ENCODE results near the gene LEKR1.

Gene LEKR1

DNA sequence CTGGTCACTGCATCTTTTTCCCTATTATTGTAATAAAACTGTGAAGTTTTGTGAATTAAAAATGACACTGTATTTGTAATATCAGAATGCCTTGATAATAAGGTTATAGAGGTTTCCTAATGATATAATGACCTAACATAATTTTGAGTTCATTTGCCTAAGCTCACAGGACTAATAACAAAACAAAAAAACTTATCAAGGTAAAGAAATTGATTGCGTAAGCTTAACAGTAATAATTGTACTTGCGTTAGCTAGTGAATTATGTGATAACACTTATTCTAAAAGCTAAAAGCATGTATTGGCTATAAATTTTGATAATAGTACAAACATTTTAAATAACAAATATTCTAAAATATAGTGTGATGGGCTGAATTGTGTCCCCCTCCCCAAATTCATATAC is 112.6 kb downstream of the LEKR1 start:
- H3K9me3 ChIP-seq (ENCODE audit: control extremely low read depth in 1 of 5, control insufficient read depth in 4 of 5, insufficient read depth in 2 of 5, low read depth in 1 of 5, low read length in 4 of 5), result no peaks in the 10 kb centered on the region
- no peaks in the 10 kb centered on the region for H3K27me3 ChIP-seq (replicated peaks in 2 of 5; ENCODE audit: control insufficient read depth in 4 of 5, insufficient read depth in 5 of 5, low read length in 4 of 5)
- no peak for DNase-seq
- H3K4me3 ChIP-seq (ENCODE audit: control insufficient read depth in 1 of 7, extremely low read depth in 1 of 7, insufficient read depth in 4 of 7, low read depth in 2 of 7, low read length in 6 of 7), result no peak overlapping the region
- H3K36me3 ChIP-seq (ENCODE audit: control insufficient read depth in 4 of 4, insufficient read depth in 4 of 4, low read length in 3 of 4), result no peaks in the 10 kb centered on the region
- ChIA-PET CTCF (no interaction called here), POLR2A (no interaction called here)
- WGBS (ENCODE audit: insufficient coverage), result no CpG with 5 or more reads among the region's 2 CpGs
- H3K27ac ChIP-seq (ENCODE audit: insufficient read depth in 1 of 2, low read depth in 1 of 2, low read length in 2 of 2, poor library complexity in 1 of 2, severe bottlenecking in 2 of 2), result no peak overlapping the region
- H3K4me1 ChIP-seq (ENCODE audit: control extremely low read depth in 1 of 4, control insufficient read depth in 4 of 4, insufficient read depth in 4 of 4, low read length in 3 of 4), result no peaks in the 10 kb centered on the region

DNA sequence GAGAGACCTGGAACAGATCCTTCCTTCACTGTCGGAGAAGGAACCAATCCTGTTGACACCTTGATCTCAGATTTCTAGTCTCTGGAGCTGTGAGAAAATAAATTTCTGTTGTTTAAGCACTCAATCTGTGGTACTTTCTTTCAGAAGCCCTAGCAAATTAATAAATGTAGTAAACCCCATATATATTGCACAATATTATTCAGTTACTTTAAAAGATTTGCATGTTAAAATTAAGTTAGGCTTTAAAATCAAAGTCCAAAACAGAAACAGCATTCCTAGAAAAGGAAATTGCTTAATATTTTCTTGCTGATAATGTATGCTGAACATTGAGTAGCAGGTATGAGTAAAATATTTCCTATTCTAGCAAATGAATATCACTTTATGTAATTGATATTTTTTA is 113.2 kb downstream of the LEKR1 start:
- Histone ChIP-seq H3K27ac (ENCODE audit: insufficient read depth in 1 of 2, low read depth in 1 of 2, low read length in 2 of 2, poor library complexity in 1 of 2, severe bottlenecking in 2 of 2) (no peak overlapping the region), H3K36me3 (ENCODE audit: control insufficient read depth in 4 of 4, insufficient read depth in 4 of 4, low read length in 3 of 4) (no peaks in the 10 kb centered on the region), H3K4me3 (ENCODE audit: control insufficient read depth in 1 of 7, extremely low read depth in 1 of 7, insufficient read depth in 4 of 7, low read depth in 2 of 7, low read length in 6 of 7) (no peak overlapping the region), H3K9me3 (ENCODE audit: control extremely low read depth in 1 of 5, control insufficient read depth in 4 of 5, insufficient read depth in 2 of 5, low read depth in 1 of 5, low read length in 4 of 5) (no peaks in the 10 kb centered on the region), H3K4me1 (ENCODE audit: control extremely low read depth in 1 of 4, control insufficient read depth in 4 of 4, insufficient read depth in 4 of 4, low read length in 3 of 4) (no peaks in the 10 kb centered on the region), H3K27me3 (replicated peaks in 2 of 5; ENCODE audit: control insufficient read depth in 4 of 5, insufficient read depth in 5 of 5, low read length in 4 of 5) (no peaks in the 10 kb centered on the region)
- WGBS (ENCODE audit: insufficient coverage), result 100% methylated on average over 1 of the region's 1 CpG
- CTCF ChIA-PET, result no interaction called here
- POLR2A ChIA-PET, result no interaction called here
- DNase-seq, result no peak

DNA sequence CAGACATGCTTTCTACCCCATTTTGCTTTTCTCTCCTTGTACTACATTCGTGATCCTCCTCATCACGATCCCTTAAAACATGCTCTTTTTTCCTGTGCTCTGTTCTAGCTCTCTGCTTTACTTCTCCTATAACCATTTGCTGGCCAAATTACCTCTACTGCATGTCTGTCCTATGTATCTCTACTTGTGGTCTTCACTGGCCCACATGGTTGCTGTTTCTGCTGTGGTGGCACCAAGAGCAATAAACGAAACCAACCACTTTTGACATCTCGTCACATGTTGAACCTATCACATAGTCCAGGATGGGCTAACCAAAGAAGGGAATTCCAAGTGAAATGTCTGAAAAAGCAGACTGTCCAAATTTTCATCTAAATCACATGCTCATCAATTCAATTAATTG is 115.2 kb downstream of the LEKR1 start:
- H3K27ac ChIP-seq (ENCODE audit: insufficient read depth in 1 of 2, low read depth in 1 of 2, low read length in 2 of 2, poor library complexity in 1 of 2, severe bottlenecking in 2 of 2), result no peak overlapping the region
- ChIA-PET CTCF (no interaction called here), POLR2A (no interaction called here)
- no peaks in the 10 kb centered on the region for H3K36me3 ChIP-seq (ENCODE audit: control insufficient read depth in 4 of 4, insufficient read depth in 4 of 4, low read length in 3 of 4)
- 87% methylated on average over 4 of the region's 4 CpGs for WGBS (ENCODE audit: insufficient coverage)
- no peaks in the 10 kb centered on the region for H3K4me1 ChIP-seq (ENCODE audit: control extremely low read depth in 1 of 4, control insufficient read depth in 4 of 4, insufficient read depth in 4 of 4, low read length in 3 of 4)
- no peak overlapping the region for H3K4me3 ChIP-seq (ENCODE audit: control insufficient read depth in 1 of 7, extremely low read depth in 1 of 7, insufficient read depth in 4 of 7, low read depth in 2 of 7, low read length in 6 of 7)
- DNase-seq, result no peak
- no peaks in the 10 kb centered on the region for H3K9me3 ChIP-seq (ENCODE audit: control extremely low read depth in 1 of 5, control insufficient read depth in 4 of 5, insufficient read depth in 2 of 5, low read depth in 1 of 5, low read length in 4 of 5)
- H3K27me3 ChIP-seq (replicated peaks in 2 of 5; ENCODE audit: control insufficient read depth in 4 of 5, insufficient read depth in 5 of 5, low read length in 4 of 5), result no peaks in the 10 kb centered on the region

DNA sequence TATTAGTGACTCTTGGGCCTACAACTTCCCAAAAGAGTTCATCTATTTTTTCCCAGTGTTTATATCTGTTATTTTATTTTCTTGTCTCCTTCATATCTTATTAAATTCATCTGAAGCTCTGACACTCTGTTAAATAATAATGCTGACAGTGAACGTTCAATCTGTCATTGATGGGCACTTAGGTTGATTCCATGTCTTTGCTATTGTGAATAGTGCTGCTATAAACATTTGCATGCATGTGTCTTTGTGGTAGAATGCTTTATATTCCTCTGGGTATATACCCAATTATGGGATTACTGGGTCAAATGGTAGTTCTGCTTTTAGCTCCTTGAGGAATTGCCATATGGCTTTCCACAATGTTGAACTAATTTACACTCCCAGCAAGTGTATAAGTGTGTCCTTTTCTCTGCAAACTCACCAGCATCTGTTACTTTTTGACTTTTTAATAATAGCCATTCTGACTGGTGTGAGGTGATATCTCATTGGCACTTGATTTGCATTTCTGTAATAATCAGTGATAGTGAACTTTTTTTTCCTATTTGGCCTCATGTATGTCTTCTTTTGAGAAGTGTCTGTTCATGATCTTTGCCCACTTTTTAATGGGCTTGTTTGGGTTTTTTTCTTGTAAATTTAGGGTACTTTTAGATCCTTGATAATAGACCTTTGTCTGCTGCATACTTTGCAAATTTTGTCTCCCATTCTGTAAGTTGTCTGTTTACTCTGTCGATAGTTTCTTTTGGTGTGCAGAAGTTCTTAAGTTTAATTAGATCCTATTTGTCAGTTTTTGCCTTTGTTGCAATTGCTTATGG is 122.5 kb downstream of the LEKR1 start:
- H3K27me3 ChIP-seq (replicated peaks in 2 of 5; ENCODE audit: control insufficient read depth in 4 of 5, insufficient read depth in 5 of 5, low read length in 4 of 5), result no peaks in the 10 kb centered on the region
- H3K36me3 ChIP-seq (ENCODE audit: control insufficient read depth in 4 of 4, insufficient read depth in 4 of 4, low read length in 3 of 4), result no peaks in the 10 kb centered on the region
- H3K27ac ChIP-seq (ENCODE audit: insufficient read depth in 1 of 2, low read depth in 1 of 2, low read length in 2 of 2, poor library complexity in 1 of 2, severe bottlenecking in 2 of 2), result no peak overlapping the region
- H3K4me3 ChIP-seq (ENCODE audit: control insufficient read depth in 1 of 7, extremely low read depth in 1 of 7, insufficient read depth in 4 of 7, low read depth in 2 of 7, low read length in 6 of 7), result no peak overlapping the region
- H3K4me1 ChIP-seq (ENCODE audit: control extremely low read depth in 1 of 4, control insufficient read depth in 4 of 4, insufficient read depth in 4 of 4, low read length in 3 of 4), result no peaks in the 10 kb centered on the region
- WGBS (ENCODE audit: insufficient coverage), result no CpG with 5 or more reads among the region's 2 CpGs
- POLR2A ChIA-PET, result no interaction called here
- no peak for DNase-seq
- CTCF ChIA-PET, result no interaction called here
- peaks cover 0 to 2% (median 0%) of the 10 kb centered on the region in 5 experiments for H3K9me3 ChIP-seq (ENCODE audit: control extremely low read depth in 1 of 5, control insufficient read depth in 4 of 5, insufficient read depth in 2 of 5, low read depth in 1 of 5, low read length in 4 of 5)

DNA sequence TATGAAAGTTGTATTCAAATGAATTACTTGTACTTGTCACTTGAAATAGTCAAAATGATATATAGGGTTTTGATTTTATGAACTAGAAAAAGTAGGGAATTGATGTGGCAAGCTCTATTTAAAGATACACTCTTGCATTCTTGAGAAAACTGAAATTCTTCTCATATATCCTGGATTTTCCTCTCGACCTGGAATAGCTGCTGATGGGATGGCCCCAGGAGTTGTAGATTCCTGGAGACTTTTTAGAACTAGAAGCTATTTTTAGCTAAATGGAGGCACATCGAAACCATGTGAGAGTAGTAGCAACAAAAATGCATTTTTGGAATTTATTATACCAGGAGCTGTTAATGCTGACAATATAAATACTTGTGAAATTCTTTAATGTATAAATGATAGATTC is 125.9 kb downstream of the LEKR1 start:
- Histone ChIP-seq H3K4me3 (ENCODE audit: control insufficient read depth in 1 of 7, extremely low read depth in 1 of 7, insufficient read depth in 4 of 7, low read depth in 2 of 7, low read length in 6 of 7) (no peak overlapping the region), H3K9me3 (ENCODE audit: control extremely low read depth in 1 of 5, control insufficient read depth in 4 of 5, insufficient read depth in 2 of 5, low read depth in 1 of 5, low read length in 4 of 5) (peaks cover 0 to 2% (median 0%) of the 10 kb centered on the region in 5 experiments), H3K27me3 (replicated peaks in 2 of 5; ENCODE audit: control insufficient read depth in 4 of 5, insufficient read depth in 5 of 5, low read length in 4 of 5) (no peaks in the 10 kb centered on the region), H3K4me1 (ENCODE audit: control extremely low read depth in 1 of 4, control insufficient read depth in 4 of 4, insufficient read depth in 4 of 4, low read length in 3 of 4) (no peaks in the 10 kb centered on the region), H3K36me3 (ENCODE audit: control insufficient read depth in 4 of 4, insufficient read depth in 4 of 4, low read length in 3 of 4) (no peaks in the 10 kb centered on the region), H3K27ac (ENCODE audit: insufficient read depth in 1 of 2, low read depth in 1 of 2, low read length in 2 of 2, poor library complexity in 1 of 2, severe bottlenecking in 2 of 2) (no peak overlapping the region)
- CTCF ChIA-PET, result no interaction called here
- no peak for DNase-seq
- WGBS (ENCODE audit: insufficient coverage), result 100% methylated on average over 1 of the region's 2 CpGs
- POLR2A ChIA-PET, result no interaction called here

DNA sequence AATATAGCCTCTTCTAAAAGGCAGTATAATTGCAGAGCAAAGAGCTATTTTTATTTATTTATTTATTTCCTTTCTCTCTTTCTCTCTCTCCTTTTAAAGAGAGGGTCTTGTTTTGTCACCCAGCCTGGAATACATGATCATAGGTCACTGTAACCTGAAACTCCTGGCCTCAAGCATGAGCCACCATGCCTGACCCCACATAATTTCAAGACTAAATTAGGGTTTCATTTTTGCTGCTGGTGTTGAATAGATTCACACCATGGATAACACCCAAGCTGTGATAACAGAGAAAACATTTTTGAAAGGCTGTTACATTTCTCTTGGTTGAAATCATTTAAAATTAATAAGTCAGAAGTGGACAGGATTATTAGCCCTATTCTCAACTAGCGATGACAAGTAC is 131.6 kb downstream of the LEKR1 start:
- no CpG with 5 or more reads among the region's 1 CpG for WGBS (ENCODE audit: insufficient coverage)
- CTCF ChIA-PET, result no interaction called here
- POLR2A ChIA-PET, result no interaction called here

DNA sequence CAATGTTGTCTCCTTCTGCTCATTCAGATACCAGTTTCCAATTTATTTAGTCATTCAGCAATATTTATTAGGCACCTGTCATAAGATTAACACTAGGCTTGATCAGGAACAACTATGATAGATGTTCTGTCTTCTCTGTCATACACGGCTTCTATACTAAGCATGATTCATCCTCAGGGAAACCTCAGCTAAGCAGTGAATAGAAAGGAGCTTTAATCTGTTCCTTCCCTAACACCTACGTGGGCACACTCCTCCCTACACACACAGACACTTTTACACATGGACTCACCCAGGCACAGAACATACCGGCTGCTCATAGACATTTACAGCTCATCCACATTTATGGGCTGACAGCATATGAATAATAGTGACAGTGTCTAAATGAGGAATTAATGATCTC is 136.9 kb downstream of the LEKR1 start:
- no peak overlapping the region for H3K4me3 ChIP-seq (ENCODE audit: control insufficient read depth in 1 of 7, extremely low read depth in 1 of 7, insufficient read depth in 4 of 7, low read depth in 2 of 7, low read length in 6 of 7)
- 90% methylated on average over 2 of the region's 3 CpGs for WGBS (ENCODE audit: insufficient coverage)
- DNase-seq, result no peak
- H3K36me3 ChIP-seq (ENCODE audit: control insufficient read depth in 4 of 4, insufficient read depth in 4 of 4, low read length in 3 of 4), result no peaks in the 10 kb centered on the region
- H3K9me3 ChIP-seq (ENCODE audit: control extremely low read depth in 1 of 5, control insufficient read depth in 4 of 5, insufficient read depth in 2 of 5, low read depth in 1 of 5, low read length in 4 of 5), result no peaks in the 10 kb centered on the region
- H3K27ac ChIP-seq (ENCODE audit: insufficient read depth in 1 of 2, low read depth in 1 of 2, low read length in 2 of 2, poor library complexity in 1 of 2, severe bottlenecking in 2 of 2), result no peak overlapping the region
- ChIA-PET CTCF (no interaction called here), POLR2A (no interaction called here)
- H3K4me1 ChIP-seq (ENCODE audit: control extremely low read depth in 1 of 4, control insufficient read depth in 4 of 4, insufficient read depth in 4 of 4, low read length in 3 of 4), result no peaks in the 10 kb centered on the region
- no peaks in the 10 kb centered on the region for H3K27me3 ChIP-seq (replicated peaks in 2 of 5; ENCODE audit: control insufficient read depth in 4 of 5, insufficient read depth in 5 of 5, low read length in 4 of 5)

More for the DNA sequence above, 131.6 kb downstream of the LEKR1 start:
- Histone ChIP-seq H3K27ac (ENCODE audit: insufficient read depth in 1 of 2, low read depth in 1 of 2, low read length in 2 of 2, poor library complexity in 1 of 2, severe bottlenecking in 2 of 2) (no peak overlapping the region), H3K4me1 (ENCODE audit: control extremely low read depth in 1 of 4, control insufficient read depth in 4 of 4, insufficient read depth in 4 of 4, low read length in 3 of 4) (no peaks in the 10 kb centered on the region), H3K9me3 (ENCODE audit: control extremely low read depth in 1 of 5, control insufficient read depth in 4 of 5, insufficient read depth in 2 of 5, low read depth in 1 of 5, low read length in 4 of 5) (peaks cover 0 to 2% (median 0%) of the 10 kb centered on the region in 5 experiments), H3K36me3 (ENCODE audit: control insufficient read depth in 4 of 4, insufficient read depth in 4 of 4, low read length in 3 of 4) (no peaks in the 10 kb centered on the region), H3K4me3 (ENCODE audit: control insufficient read depth in 1 of 7, extremely low read depth in 1 of 7, insufficient read depth in 4 of 7, low read depth in 2 of 7, low read length in 6 of 7) (no peak overlapping the region), H3K27me3 (replicated peaks in 2 of 5; ENCODE audit: control insufficient read depth in 4 of 5, insufficient read depth in 5 of 5, low read length in 4 of 5) (no peaks in the 10 kb centered on the region)
- DNase-seq, result no peak

Measured in common myeloid progenitor, CD34-positive (primary cell).